ENCODE measurements around the gene CA10. TPM values are rescaled to one million over a fixed set of nuclear protein-coding genes. Genes with fewer than 3 reads are reported as not detected.

CA10 gene
- total RNA-seq, 2 donors from 2014 or later, result 0.22 to 0.37 TPM

DNA sequence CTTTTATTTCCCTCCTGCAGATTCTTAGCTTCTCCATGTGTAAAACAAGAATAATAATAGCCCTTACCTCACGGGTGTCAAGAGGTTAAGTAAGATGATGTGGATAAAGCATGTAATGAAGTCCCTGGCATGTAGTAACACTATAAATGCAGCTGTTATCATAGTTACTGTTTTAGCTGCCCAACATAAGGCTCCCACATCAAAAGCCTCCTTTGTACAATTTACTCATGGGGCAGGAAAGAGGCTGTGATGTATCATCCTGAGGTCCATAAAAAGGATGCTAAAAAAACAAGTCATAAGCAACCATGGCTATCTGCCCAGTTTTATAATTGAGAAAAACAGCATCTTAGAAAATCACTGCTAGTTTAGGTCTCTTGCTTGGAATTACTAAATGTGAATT lies 339.7 kb downstream of the CA10 start:
- H3K9me3 Mint-ChIP-seq, result no peaks in the 10 kb centered on the region
- H3K4me3 Mint-ChIP-seq, result no peak overlapping the region
- WGBS, 2 experiments (ENCODE audit: insufficient coverage in 1 of 2, insufficient read length in 1 of 2), result 86% methylated on average over 1 of the region's 1 CpG; no CpG with 5 or more reads in 1 of the 2 experiments
- TF ChIP-seq, protein P1, sequence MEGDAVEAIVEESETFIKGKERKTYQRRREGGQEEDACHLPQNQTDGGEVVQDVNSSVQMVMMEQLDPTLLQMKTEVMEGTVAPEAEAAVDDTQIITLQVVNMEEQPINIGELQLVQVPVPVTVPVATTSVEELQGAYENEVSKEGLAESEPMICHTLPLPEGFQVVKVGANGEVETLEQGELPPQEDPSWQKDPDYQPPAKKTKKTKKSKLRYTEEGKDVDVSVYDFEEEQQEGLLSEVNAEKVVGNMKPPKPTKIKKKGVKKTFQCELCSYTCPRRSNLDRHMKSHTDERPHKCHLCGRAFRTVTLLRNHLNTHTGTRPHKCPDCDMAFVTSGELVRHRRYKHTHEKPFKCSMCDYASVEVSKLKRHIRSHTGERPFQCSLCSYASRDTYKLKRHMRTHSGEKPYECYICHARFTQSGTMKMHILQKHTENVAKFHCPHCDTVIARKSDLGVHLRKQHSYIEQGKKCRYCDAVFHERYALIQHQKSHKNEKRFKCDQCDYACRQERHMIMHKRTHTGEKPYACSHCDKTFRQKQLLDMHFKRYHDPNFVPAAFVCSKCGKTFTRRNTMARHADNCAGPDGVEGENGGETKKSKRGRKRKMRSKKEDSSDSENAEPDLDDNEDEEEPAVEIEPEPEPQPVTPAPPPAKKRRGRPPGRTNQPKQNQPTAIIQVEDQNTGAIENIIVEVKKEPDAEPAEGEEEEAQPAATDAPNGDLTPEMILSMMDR (conservative IDR thresholded peaks at IDR 0.05), result no peak
- Histone ChIP-seq H3K9me3 (ENCODE audit: control insufficient read depth, low read length) (peaks cover 6% of the 10 kb centered on the region), H3K27me3 (ENCODE audit: control insufficient read depth, insufficient read depth, low read length, poor library complexity, severe bottlenecking) (no peaks in the 10 kb centered on the region), H3K36me3 (ENCODE audit: control insufficient read depth, insufficient read depth, low read length) (no peaks in the 10 kb centered on the region), H3K4me1 (ENCODE audit: control insufficient read depth, insufficient read depth, low read length) (no peaks in the 10 kb centered on the region), H3K4me3 (ENCODE audit: low read length) (no peak overlapping the region), H3K27ac (ENCODE audit: low read depth, low read length) (no peak overlapping the region), H3K9ac (ENCODE audit: extremely low read depth, low read length, poor library complexity, severe bottlenecking) (no peak overlapping the region)
- no peak overlapping the region for H3K27ac Mint-ChIP-seq
- no peak for DNase-seq
- no peaks in the 10 kb centered on the region for H3K36me3 Mint-ChIP-seq (ENCODE audit: low read depth)
- H3K27me3 Mint-ChIP-seq (ENCODE audit: insufficient read depth), result peaks cover 2% of the 10 kb centered on the region
- peaks cover 7% of the 10 kb centered on the region for H3K4me1 Mint-ChIP-seq

DNA sequence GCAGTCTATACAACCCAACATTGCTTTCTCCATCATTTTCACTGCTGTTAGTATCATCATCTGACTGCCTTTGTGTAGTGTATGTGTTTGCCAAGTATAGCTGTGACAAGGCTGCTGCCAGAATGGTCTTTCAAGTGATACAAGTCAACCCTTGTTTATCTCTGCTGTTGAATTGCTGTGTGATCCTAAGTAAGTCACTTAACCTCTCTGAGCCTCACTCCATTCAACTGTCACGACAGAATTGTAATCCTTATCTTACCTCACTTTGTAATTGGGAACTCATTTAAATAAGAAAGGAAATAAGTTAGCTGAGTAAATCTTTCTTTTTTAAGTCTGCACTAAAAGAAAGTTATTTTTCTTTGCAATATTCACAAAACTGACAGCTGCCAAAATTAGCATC lies 340.6 kb downstream of the CA10 start:
- no peak overlapping the region for H3K4me3 Mint-ChIP-seq
- Histone ChIP-seq H3K4me1 (ENCODE audit: control insufficient read depth, insufficient read depth, low read length) (no peaks in the 10 kb centered on the region), H3K27me3 (ENCODE audit: control insufficient read depth, insufficient read depth, low read length, poor library complexity, severe bottlenecking) (no peaks in the 10 kb centered on the region), H3K9ac (ENCODE audit: extremely low read depth, low read length, poor library complexity, severe bottlenecking) (no peak overlapping the region), H3K27ac (ENCODE audit: low read depth, low read length) (no peak overlapping the region), H3K9me3 (ENCODE audit: control insufficient read depth, low read length) (peaks cover 6% of the 10 kb centered on the region), H3K4me3 (ENCODE audit: low read length) (no peak overlapping the region), H3K36me3 (ENCODE audit: control insufficient read depth, insufficient read depth, low read length) (no peaks in the 10 kb centered on the region)
- H3K9me3 Mint-ChIP-seq, result no peaks in the 10 kb centered on the region
- DNase-seq, result no peak
- peaks cover 7% of the 10 kb centered on the region for H3K4me1 Mint-ChIP-seq
- no peaks in the 10 kb centered on the region for H3K36me3 Mint-ChIP-seq (ENCODE audit: low read depth)
- 67% methylated on average over 1 of the region's 1 CpG; no CpG with 5 or more reads in 1 of the 2 experiments for WGBS, 2 experiments (ENCODE audit: insufficient coverage in 1 of 2, insufficient read length in 1 of 2)
- TF ChIP-seq, protein P1 (conservative IDR thresholded peaks at IDR 0.05), result no peak
- H3K27me3 Mint-ChIP-seq (ENCODE audit: insufficient read depth), result peaks cover 2% of the 10 kb centered on the region
- H3K27ac Mint-ChIP-seq, result no peak overlapping the region

DNA sequence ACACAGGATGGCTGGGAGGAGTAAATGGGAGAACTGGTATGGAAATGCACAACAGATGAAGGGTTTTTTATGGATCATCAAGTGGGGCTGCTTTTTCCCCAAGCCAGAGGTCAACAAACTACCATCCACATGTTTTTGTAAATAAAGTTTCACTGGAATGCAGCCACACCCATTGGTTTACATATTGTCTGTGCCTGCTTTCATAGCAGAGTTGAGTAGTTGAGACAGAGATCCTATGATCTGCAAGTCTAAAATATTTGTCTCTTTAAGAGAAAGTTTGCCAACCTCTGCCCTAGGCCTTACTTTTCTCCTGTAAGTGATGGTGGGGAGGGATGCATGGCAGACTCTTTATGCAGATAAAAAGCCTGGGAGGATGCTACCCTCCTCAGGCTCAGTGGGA lies 341.4 kb downstream of the CA10 start:
- H3K27me3 Mint-ChIP-seq (ENCODE audit: insufficient read depth), result peaks cover 2% of the 10 kb centered on the region
- Histone ChIP-seq H3K9ac (ENCODE audit: extremely low read depth, low read length, poor library complexity, severe bottlenecking) (no peak overlapping the region), H3K9me3 (ENCODE audit: control insufficient read depth, low read length) (peaks cover 1% of the 10 kb centered on the region), H3K4me3 (ENCODE audit: low read length) (no peak overlapping the region), H3K27ac (ENCODE audit: low read depth, low read length) (no peak overlapping the region), H3K4me1 (ENCODE audit: control insufficient read depth, insufficient read depth, low read length) (no peaks in the 10 kb centered on the region), H3K36me3 (ENCODE audit: control insufficient read depth, insufficient read depth, low read length) (no peaks in the 10 kb centered on the region), H3K27me3 (ENCODE audit: control insufficient read depth, insufficient read depth, low read length, poor library complexity, severe bottlenecking) (no peaks in the 10 kb centered on the region)
- DNase-seq, result no peak
- TF ChIP-seq, protein P1 (conservative IDR thresholded peaks at IDR 0.05), result no peak
- peaks cover 7% of the 10 kb centered on the region for H3K4me1 Mint-ChIP-seq
- H3K4me3 Mint-ChIP-seq, result no peak overlapping the region
- no peak overlapping the region for H3K27ac Mint-ChIP-seq
- H3K36me3 Mint-ChIP-seq (ENCODE audit: low read depth), result no peaks in the 10 kb centered on the region
- H3K9me3 Mint-ChIP-seq, result peaks cover 3% of the 10 kb centered on the region
